IMR-90 (cell line): ENCODE results near the gene CRISPLD2. TPM values are rescaled to one million over a fixed set of nuclear protein-coding genes. Genes with fewer than 3 reads are reported as not detected.

Experiments
- BHLHE40 ChIP-seq: fragments of 150-350 bp; IDR thresholded peaks from 2 replicates; pipeline ENCODE4 v1.6.1; 2016; ENCODE audit warnings: mild to moderate bottlenecking, low read depth, low read length
- CTCF ChIP-seq: conservative IDR thresholded peaks from 2 replicates; pipeline ENCODE4 v1.5.1; 2012; ENCODE audit warnings: mild to moderate bottlenecking, low read depth, low read length, improper control_type of control experiment
- MAZ ChIP-seq: IDR thresholded peaks from 2 replicates; pipeline ENCODE4 v1.6.1; 2012; ENCODE audit warnings: low read depth, mild to moderate bottlenecking, low read length, improper control_type of control experiment, moderate library complexity, borderline replicate concordance
- NFE2L2 ChIP-seq: fragments of 150-350 bp; IDR thresholded peaks from 2 replicates; pipeline ENCODE4 v1.6.1; 2016; ENCODE audit warnings: low read depth, mild to moderate bottlenecking, low read length
- RAD21 ChIP-seq: IDR thresholded peaks from 2 replicates; pipeline ENCODE4 v1.6.1; 2012; ENCODE audit warnings: low read length, improper control_type of control experiment
- RFX5 ChIP-seq: IDR thresholded peaks from 2 replicates; pipeline ENCODE4 v1.8.0; 2012; ENCODE audit warnings: low read depth, mild to moderate bottlenecking, low read length, moderate library complexity
- polyA plus RNA-seq, 3 experiments: library from polyadenylated mRNA; depleted of rRNA; stranded (reverse); fragments of >200 nt; gene quantifications; 2 replicates each; pipeline ENCODE4 v1.2.3, GENCODE V29; 2012; ENCODE audit warnings: low replicate concordance in 1 of 3
- total RNA-seq: library from RNA; depleted of rRNA; stranded (reverse); fragments of >200 nt; gene quantifications from 2 replicates; pipeline ENCODE4 v1.2.3, GENCODE V29; 2012

The CRISPLD2 gene
- total and polyA plus RNA-seq, 2 of the 4 experiments (the other 2 are of a cell fraction): 23.1 to 37.5 TPM

GRCh38 chr16:84806890-84807258 lies 12.9 kb upstream of the CRISPLD2 start (continued):
- TF ChIP-seq CTCF (no peak), NFE2L2 (no peak), RAD21 (no peak), RFX5 (no peak), MAZ (no peak), BHLHE40 (no peak)
